ENCODE measurements around the gene NFKBIZ.
A peak's percentile ranks its signal among the peaks of the same experiment; 100 is the strongest.

NFKBIZ gene

DNA sequence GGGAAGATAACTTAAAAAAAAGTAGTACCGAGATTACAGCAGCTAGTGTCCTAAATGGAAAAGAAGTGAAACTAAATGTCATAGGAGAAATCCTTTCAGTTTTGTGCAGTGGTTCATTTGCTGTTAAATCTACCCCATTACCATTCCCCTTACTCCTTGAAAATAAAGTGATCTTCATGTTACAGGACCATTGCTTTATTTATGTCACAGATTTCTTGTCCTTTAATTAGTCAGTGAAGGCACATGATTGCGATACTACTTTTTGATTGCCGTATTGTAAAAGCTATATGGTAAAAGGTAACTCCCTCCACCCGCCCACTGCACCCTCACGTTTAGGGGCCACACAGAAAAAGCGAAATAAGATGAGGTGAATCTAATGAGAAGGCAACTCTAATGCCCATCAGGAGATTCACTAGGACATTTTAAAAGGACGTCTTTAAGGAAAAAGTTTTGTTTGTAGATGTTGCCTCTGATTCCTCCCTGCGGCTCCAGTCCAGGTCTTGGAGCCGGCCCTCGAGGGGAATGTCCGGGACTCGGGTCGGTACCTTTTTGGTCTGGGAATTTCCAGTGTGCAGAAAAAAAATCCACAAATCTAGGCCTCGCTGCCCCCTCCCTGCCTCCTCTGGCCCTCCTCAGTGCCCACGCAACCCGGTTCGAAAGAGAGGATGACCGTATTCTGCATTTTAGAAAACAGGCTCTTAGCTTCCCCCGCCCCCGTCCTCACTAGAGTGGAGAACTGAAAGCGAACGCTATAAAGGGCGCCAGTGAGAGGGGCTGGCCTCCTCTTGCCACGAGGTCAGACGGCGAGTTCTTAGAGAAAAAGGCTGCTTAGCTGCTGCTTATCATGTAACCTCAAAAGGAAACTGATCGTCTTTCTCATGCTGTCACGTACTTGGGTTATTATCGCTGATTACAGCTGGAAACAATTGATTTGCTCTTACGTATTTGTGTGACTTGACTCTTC is 21.8 kb upstream of the NFKBIZ start:
- DNase-seq, result peak; percentile 75

DNA sequence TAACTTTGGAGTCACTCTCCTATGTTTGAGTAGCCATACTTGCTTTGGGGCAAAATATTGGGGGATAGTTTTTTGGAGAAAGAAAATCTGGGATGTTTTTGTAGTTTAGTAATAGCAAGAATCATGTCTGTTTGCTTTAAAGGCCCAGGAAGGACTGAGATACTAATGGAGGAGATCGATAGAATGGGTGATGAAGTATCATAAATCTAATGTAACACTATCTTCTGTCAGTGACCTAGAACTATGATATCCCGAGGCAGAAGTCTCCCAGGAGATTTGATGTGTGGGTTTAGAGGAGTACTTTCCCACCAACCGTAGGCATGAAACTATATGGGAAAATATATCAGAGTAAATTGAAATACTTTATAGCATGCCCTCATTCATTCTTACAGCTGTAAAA is 21.0 kb upstream of the NFKBIZ start:
- DNase-seq, result no peak

DNA sequence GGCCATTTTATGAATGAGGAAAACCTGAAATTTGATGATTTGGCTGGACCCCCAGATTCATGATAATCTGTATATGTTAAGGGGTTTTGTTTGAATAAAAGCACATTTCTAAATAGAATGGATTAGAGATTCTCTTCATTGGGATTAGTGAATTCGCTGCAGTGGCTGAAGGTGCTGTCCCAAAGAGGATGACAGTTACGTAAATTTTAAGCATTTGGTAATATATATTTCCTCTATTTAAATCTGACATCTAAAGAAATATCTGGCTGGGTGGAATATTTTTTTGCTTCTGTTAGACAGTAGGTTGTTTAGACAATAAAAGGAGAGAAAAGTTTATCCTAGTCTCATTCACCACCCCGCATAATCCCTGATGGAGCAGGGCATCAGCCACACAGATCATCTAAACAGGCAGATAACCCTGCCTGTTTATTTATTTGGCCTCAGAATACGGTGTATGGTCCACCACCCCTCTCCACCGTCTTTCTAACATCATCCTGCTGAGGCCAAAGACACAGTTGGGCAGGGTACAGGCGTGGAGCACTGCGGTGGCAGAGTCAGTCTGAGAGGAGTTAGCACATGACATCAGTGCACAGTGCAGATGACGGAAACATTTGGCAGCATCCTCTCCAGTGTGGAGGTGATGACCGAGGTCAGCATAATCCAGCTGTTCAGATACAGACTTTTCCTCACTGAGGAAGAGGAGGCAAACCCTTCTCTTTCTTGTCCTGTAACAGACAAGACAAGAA is 20.4 kb upstream of the NFKBIZ start:
- DNase-seq, result peak; percentile 51

DNA sequence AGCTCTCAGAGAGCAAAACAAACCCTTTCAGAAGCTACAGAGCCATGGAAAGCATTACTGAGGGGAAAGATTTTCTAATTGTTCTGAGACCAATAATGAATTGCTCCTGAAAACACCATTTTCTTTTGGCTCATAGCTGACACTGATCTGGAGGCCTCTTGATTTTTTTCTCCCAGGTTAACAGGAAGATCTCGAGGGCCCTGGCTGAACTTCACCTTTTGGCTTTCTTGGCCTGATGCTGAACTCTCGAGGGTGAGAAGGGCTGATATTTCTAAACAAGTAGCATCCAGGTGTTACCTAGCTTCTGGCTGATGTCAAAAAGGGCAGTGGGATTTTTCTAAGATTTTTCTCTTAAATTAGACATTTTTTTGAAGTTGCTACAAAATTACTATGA is 19.9 kb upstream of the NFKBIZ start:
- DNase-seq, result no peak

DNA sequence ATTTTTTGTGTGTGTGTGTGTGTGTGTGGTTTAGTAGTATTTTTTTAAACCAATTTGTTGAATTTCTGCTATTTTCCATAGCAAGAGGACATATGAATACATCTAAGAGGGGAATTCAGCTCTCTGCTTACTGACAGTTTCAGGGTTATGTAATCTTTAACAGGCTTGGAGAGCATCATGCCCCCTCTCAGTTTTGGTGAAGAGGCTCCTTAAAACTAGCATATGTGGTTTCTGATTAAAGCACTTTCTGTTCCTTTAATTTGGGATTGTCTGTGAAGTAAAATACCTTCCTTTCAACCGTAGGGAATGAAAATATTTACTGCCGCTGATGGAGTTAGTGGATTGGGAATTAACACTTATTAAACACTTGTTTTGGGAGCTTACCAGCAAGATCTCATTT is 19.4 kb upstream of the NFKBIZ start:
- DNase-seq, result no peak

DNA sequence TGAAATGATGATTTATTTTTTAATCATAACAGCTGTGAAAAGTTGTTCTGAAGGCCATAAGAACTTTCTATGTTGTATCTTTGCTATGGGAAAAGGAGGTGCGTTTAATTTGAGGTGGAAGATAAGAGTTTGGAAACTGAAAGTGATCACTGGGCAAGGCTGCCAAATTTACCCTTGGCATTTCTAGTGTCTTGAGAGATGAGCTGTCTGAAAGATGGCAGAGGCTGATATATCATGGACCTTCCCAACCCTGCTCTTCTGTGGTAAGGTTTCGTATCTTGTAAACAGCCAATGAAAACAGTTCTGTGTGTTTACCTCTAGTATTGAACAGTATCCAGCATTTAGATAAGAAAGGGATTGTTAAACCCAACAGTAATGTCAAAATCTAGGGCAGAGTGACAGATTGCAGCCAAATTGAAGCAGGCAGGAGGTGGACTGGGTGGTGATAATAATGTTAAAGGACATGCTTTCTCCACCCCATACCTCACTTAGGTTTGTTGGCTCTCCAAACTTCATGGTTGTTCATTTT is 15.8 kb upstream of the NFKBIZ start:
- no peak for DNase-seq

DNA sequence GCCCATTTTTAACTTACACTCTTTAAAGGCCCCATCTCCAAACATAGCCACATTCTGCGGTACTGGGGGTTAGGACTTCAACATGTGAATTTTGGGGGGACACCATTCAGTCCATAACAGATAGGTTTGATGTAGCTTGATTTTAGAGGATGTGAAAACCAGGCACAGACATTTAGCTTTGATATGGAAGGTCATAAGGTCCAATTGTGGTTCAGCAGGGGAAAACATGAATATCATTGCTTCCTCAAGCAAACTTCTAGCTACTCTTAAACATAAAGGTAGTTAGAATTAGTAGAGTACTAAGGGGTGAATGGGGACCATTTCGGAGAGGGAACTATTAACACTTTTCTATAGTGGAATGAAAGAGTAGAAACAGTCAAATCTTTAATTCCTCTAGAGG is 13.6 kb upstream of the NFKBIZ start:
- no peak for DNase-seq

DNA sequence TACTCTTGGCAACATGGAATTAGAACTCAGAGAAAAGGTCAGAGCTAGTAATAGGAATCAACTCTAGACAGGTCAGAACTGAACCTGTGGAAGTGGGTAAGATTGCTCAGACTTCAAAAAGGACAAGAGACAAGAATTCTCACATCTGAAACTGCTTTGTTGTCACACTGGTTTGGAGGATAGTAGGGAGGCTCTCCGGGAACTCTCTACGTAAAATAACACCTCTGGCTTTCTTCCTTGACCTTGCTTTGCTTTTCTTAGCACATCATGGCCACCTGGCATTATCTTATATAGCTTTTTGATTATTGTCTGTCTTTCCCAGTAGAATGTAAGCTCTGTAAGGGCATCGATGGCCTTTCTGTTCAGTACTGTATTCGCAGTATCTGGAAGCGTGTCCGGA is 13.2 kb upstream of the NFKBIZ start:
- DNase-seq, result no peak

DNA sequence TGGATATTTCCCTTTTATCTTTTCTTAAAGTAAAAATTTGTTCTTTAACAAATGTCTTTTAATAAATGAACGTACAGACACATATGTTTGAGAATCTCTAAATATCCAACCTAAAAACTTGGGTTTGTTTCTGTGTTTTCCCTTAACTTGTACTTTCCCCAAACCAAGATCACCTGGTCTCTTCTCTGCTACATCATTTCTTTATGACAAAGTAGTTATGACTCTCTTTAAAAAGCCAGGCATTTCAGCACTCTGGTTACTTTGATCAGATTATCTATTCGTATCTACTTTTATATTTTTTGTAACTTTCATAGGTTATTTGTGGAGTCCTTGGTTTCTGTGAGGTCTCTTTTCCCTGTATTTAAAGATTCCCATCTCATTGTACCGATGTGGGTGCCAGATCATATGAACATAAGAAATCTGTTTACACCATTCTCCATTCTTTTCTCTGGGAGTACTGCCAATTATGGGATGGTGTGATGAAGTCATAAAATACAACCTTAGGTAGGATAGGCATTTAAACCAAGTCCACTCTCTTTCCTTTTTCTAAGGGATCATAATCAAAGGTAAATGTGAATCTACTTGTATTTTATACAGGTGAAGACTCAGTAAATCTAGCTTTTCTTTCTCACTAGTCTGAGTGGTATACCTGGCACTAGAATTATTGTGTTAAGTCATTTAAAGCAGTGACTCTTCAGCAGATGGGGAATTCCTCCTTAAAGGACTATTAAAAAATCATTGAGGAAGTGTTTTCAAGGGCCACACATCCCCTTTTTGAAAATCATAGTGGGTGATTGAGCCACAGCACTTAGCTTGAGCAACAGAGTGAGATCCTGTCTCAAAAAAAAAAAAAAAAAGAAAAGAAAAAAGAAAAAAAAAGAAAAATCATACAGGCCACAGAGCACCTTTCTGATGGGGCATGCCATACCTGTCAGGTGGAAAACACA is 12.4 kb upstream of the NFKBIZ start:
- no peak for DNase-seq

DNA sequence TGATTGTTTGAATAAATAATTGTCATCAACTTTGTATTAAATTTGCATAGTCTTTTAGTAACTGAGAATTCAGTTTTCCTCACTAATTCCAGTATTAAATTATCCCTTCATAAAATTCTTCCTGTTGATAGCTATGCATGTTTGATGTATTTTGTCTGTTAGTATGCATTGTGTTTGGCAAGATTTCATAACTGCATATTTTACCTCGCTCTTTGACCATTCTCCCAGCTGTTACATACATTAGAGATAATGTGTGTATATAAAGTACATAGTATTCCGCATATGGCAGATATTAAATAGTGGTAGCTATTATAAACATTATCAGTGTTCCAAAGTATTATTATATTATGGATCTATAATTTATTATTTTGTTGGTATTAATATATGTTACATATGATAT is 10.6 kb upstream of the NFKBIZ start:
- DNase-seq, result no peak

DNA sequence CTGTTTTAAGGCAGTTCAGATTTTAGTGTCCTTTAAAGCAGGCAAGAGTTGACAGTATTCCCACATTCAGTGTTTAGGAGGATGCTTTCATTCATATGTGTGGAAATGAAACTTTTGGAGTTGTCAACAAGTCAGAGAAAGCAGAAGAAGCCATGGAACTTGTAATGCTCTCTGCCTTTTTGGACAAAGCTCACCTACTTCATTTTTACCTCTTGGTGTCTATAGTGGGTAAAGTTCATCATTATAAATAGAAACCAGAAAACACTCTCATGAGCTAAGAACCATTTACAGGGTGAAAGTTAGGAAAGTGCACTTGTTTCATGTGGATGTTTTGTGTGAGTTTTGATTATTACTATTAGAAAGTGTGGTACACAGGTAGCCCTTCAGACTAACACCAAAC is 9.2 kb upstream of the NFKBIZ start:
- DNase-seq, result no peak

DNA sequence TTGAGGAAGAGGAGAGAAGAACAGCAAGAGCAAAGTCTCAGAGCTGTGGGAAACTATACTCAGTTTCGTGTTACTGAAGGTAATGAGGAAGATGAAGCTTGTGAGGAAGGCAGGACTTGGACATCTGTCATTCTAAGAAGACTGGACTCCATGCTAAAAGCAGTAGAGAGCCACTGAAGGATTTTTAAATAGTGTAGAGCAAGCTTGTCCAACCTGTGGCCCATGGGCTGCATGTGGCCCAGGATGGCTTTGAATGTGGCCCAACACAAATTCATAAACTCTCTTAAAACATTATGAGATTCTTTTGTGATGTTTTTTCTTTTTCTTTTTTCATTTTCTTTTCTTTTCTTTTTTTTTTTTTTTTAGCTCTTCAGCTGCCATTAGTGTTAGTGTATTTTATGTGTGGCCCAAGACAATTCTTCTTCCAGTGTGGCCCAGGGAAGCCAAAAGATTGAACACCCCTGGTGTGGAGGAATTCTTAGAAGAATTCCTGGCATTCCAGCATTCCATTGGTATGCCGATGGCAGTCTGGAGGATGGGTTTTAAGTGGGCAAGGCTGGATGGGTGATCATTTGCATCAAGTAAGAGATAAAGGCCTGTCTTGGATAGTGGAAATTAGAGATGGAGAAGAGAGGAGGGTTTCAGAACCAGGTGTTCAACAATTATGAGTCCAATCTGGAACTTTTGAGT is 6.9 kb upstream of the NFKBIZ start:
- DNase-seq, result no peak

DNA sequence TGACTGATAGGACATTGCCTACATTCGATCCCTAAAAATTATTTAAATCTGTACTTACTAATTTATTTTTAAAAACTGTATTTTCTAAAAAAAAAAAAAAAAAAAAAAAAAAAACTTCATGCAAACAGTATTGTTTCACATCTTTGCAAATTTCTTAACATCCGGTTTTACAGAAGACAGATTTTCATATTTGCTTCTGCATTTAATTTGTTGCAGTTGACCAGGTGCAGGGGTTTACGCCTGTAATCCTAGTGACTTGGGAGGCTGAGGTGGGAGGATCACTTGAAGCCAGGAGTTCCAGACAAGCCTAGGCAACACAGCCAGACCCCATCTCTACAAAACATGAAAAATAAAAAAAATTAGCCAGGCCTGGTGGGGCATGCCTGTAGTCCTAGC is 6.4 kb upstream of the NFKBIZ start:
- DNase-seq, result no peak

DNA sequence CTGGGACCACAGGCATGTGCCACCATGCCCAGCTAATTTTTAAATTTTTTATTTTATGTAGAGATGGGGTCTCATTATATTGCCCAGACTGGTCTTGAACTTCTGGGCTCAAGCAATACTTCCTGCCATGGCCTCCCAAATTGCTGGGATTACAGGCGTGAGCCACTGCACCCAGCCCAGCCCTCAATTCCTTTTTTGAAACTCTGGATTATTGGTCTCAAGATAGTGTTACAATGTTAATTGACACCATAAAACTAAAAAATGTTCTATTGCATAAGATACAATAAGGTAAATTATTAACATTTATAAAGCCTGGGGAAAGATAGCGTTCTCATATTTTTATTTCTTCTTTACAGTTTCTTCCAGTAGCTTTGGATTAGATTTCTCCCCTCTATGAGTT is 3.9 kb upstream of the NFKBIZ start:
- no peak for DNase-seq

DNA sequence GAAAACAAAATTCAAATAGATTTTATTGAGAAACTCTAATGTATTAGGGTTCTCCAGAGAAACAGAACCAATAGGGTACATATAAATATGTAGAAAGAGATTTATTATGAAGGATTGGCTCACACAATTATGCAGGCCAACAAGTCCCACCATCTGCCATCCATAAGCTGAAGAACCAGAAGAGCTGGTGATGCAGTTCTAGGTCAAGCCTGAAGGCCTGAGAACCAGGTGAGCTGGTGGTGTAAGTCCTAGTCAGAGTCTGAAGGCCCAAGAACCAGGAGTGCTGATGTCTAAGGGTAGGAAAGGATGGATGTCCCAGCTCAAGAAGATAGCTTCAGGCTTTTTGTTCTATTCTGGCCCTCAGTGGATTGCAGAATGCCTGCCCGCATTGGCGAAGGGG is 2.6 kb upstream of the NFKBIZ start:
- DNase-seq, result no peak

DNA sequence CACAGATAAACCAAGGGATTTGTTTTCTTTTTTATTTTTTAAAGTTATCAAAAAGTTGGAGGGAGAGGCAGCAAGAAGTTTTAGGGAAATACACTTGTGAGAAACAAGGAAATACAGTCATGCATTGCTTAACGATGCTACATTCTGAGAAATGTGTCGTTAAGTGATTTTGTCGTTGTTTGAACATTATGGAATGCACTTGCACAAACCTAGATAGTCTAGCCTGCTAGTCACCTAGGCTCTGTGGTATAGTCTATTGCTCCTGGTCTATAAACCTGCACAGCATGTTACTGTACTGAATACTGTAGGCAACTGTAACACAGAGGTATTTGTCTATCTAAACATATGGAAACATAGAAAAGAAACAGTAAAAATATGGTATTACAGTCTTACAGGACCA is 2.0 kb upstream of the NFKBIZ start:
- no peak for DNase-seq

DNA sequence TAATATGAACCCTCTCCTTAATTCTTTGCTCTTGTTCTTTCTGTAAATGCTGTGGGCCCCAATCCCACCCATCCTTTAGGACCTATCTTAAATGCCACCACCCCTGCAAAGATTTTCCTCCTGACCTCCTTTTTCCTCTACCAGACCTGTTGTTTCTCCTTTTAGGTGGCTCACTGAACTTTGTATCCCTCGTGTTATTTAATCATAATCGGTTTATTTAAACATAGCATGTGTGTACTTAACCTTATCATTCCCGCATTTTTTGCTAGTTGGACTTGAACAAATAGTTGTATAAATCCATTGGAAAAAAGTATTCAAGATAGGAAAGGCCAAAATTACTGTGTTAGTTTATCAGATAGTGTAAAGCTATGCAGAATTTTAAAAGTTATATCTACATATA is 988 bp upstream of the NFKBIZ start:
- DNase-seq, result no peak

DNA sequence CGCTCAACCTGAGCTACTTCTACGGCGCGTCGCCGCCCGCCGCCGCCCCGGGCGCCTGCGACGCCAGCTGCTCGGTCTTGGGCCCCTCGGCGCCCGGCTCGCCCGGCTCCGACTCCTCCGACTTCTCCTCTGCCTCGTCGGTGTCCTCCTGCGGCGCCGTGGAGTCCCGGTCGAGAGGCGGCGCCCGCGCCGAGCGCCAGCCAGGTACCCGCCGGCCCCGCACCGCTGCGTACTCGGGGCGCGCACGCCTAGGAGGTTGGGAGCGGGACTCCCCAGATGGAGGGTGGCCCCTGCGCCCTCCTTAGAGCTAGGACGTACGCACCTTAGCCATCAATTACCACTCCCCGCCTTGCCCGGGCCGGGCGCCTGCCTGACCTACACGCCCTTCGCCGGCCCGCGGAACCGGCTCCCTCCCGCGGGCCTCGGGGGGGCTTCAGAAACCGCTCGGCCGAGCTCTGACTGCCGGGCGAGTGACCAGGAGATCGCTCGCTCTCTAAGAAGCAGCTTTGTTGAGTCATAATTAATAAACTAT is 466 bp downstream of the NFKBIZ start:
- peak; percentile 55 for DNase-seq

DNA sequence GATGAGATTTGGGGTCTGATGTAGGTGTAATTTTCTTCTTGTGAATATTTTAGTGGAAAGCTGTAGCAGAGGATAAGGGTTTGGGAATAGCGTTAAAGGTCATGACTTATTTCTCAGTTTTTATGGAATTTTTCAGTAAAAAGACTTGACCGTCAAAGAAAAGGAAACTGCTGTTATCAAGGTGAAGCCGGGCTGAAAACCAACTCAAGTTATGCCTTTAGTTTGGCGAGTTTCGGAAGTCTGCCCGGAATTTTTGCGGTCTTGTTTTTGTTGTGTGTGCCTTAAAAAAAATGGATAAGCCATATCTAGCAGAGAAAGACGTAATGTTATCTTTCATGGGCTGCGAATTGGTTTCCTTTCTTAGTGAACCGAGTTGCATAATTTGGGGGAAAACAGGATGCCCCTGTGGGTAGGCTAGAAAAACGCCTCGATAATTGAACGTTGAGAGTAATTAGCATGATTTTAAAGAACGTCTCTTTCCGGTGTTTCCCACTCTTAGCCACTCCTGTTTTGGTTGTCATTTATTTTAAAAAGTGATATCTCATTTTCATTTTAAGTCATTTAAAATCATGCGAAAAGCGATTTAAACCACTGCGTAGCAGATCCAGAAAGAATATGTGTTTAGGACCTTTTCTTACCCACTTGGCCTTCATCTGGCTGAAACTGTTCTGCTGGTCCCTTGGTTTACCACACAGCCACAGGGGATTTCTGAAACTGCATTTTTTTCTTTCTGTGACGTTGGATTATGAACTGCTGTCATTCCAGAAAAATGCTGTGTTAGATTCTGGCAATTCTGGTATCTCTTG is 1.1 kb downstream of the NFKBIZ start:
- DNase-seq, result peak; percentile 26

DNA sequence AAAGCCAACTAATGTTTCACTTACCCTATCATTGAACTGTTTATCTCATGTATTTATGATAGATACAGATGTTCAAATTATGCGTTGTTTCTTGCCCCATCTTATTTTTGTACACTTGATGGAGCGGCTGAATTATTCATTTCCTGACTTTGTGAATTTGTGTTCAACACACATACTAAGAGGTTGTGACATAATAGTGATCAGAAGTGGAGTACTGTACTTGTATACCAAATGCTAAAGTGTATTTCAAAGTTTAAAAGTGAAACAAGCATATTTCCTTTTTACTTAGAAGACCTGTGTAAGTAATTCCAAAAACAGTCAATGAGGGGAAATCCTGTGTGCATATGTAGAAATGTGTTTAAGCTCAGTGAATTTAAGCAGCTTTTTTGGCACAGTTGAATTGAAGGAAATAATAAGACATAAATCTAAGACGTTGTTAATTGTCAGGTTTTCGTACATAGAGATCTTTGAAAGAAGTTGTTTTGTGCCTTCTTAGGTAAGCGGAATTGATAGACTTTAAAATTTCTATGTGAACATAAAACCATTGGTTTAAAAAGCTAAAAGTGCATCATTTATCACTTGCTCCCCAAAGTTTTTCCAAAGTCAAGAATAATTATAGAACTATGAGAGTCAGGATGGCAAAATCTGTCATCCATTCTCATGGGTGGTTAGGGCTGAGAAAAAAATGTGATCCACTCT is 1.9 kb downstream of the NFKBIZ start:
- DNase-seq, result no peak

Measured in activated CD4-positive, alpha-beta T cell treated with anti-CD3 and anti-CD28 coated beads, Interleukin-2, amount 50 U/mL, for 1 hour (primary cell).